Uterus (tissue), 4 donors: ENCODE results near the gene FSD1. TPM values are rescaled to one million over a fixed set of nuclear protein-coding genes. Genes with fewer than 3 reads are reported as not detected.

Experiments used
- DNase-seq, 2 donors: peaks; one replicate each; pipeline ENCODE4 v3.0.0-alpha.2; 2019 to 2020
- H3K27ac ChIP-seq, 2 donors: fragments of 200-600 bp; sonication (generic); 1 replicate in 1 of 2; 2 replicates in 1 of 2; pipeline ENCODE4 v1.5.1; 2016 to 2018
- H3K27me3 ChIP-seq, 2 donors: fragments of 200-600 bp; sonication (generic); one replicate each; pipeline ENCODE4 v1.5.1; 2018 to 2019; ENCODE audit warnings: control low read depth in 1 of 2
- H3K36me3 ChIP-seq, 2 donors: fragments of 200-600 bp; sonication (generic); one replicate each; pipeline ENCODE4 v1.5.1; 2019; ENCODE audit warnings: control low read depth in 1 of 2
- H3K4me1 ChIP-seq, 2 donors: fragments of 200-600 bp; sonication (generic); one replicate each; pipeline ENCODE4 v1.5.1; 2018 to 2019; ENCODE audit warnings: control low read depth in 1 of 2
- H3K4me3 ChIP-seq, 2 donors: fragments of 200-600 bp; sonication (generic); 1 replicate in 1 of 2; 2 replicates in 1 of 2; pipeline ENCODE4 v1.5.1; 2018 to 2019; ENCODE audit warnings: mild to moderate bottlenecking in 1 of 2
- H3K9me3 ChIP-seq, 2 donors: fragments of 200-600 bp; sonication (generic); one replicate each; pipeline ENCODE4 v1.5.1; 2019; ENCODE audit warnings: control low read depth in 1 of 2
- POLR2A ChIP-seq, 2 donors: fragments of 450-650 bp; IDR thresholded peaks; one replicate each; pipeline ENCODE4 v1.6.1; 2016; ENCODE audit warnings: antibody characterized with exemption in 2 of 2, mild to moderate bottlenecking in 1 of 2, moderate library complexity in 1 of 2
- intact Hi-C: fragments of 100-400 bp; cut with DNase I; formaldehyde crosslinking; loops from one replicate; pipeline ENCODE4 v1.15.1; 2023; ENCODE audit warnings: low total_unique reads
- total RNA-seq, 4 donors: library from RNA; depleted of rRNA in 3 of 4; stranded (reverse); fragments of >200 nt in 3 of 4; gene quantifications; one replicate each; pipeline versions ENCODE4 v1.1.0 to v1.2.4, GENCODE V29; 2014 to 2023
- TF ChIP-seq, protein P1 (sequence below), 4 experiments: fragments of 200-600 bp in 2 of 4; fragments of 450-650 bp in 2 of 4; sonication (generic) in 2 of 4; IDR thresholded peaks; one replicate each; pipeline ENCODE4 v1.5.1; 2016 to 2019; ENCODE audit warnings: antibody characterized with exemption in 4 of 4, mild to moderate bottlenecking in 2 of 4, moderate library complexity in 1 of 4
- donor health status: DM: yes; HTN: yes; CAD: no.

FSD1 gene
- total RNA-seq, 4 donors from 2014 or later: 3.1 TPM; not detected in 3

DNA sequence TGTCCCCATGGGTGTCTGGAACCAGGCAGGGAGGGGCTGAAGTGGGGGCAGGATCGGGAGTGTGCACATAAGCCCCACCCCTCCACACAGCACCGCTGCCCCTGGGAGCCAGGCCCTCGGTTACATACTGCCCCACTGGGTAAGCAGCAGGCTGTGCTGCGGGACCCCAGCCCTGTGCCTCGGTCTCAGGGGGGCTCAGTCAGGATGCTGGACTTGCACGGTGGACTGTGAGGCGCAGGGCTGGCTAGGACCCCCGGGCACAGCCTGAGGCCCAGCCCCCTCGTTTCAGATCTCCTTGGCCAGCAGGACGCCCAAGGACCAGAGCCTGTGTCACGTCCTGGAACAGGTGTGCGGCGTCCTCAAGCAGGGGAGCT is 55.2 kb downstream of the FSD1 start:
- H3K36me3 ChIP-seq: no peaks in the 10 kb centered on the region
- TF ChIP-seq, protein P1, sequence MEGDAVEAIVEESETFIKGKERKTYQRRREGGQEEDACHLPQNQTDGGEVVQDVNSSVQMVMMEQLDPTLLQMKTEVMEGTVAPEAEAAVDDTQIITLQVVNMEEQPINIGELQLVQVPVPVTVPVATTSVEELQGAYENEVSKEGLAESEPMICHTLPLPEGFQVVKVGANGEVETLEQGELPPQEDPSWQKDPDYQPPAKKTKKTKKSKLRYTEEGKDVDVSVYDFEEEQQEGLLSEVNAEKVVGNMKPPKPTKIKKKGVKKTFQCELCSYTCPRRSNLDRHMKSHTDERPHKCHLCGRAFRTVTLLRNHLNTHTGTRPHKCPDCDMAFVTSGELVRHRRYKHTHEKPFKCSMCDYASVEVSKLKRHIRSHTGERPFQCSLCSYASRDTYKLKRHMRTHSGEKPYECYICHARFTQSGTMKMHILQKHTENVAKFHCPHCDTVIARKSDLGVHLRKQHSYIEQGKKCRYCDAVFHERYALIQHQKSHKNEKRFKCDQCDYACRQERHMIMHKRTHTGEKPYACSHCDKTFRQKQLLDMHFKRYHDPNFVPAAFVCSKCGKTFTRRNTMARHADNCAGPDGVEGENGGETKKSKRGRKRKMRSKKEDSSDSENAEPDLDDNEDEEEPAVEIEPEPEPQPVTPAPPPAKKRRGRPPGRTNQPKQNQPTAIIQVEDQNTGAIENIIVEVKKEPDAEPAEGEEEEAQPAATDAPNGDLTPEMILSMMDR (IDR thresholded peaks at IDR 0.05): no peak
- no peak for TF ChIP-seq POLR2A (IDR thresholded peaks at IDR 0.05)
- DNase-seq: no peak
- no peaks in the 10 kb centered on the region for H3K27me3 ChIP-seq
- H3K4me3 ChIP-seq: no peak overlapping the region
- H3K27ac ChIP-seq: no peak overlapping the region
- intact Hi-C loops: loop anchor here (10.0 kb wide), 1 partner anchor 95 kb away; no protein-coding TSS in a partner anchor
- no peaks in the 10 kb centered on the region for H3K4me1 ChIP-seq
- no peaks in the 10 kb centered on the region for H3K9me3 ChIP-seq

DNA sequence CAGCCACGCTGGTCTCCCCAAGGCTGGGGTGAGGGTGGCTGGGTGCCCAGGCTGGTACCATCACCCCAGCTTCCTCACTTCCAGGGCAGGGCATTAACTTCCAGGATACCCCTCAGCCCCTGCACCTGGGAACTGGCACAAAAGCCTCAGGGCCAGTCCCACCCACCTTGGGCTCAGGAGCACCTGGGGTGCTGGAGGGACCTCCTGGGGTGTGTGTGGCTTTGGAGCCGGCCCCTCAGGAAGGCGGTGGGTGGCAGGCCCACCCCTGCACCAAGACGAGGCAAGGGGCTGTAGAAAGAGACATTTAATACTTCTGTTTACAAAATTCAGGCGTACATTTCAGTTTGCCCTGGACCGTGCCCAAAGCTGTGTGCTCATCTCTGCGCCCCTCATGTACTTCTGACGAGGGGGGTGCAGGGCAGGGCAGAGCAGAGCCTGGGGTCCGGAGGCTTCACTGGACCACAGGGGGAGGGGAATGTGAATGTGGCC is 55.7 kb downstream of the FSD1 start:
- Histone ChIP-seq H3K27ac (no peak overlapping the region), H3K36me3 (no peaks in the 10 kb centered on the region), H3K27me3 (no peaks in the 10 kb centered on the region), H3K9me3 (no peaks in the 10 kb centered on the region), H3K4me3 (no peak overlapping the region), H3K4me1 (no peaks in the 10 kb centered on the region)
- intact Hi-C loops: no loop called here
- no peak for TF ChIP-seq POLR2A (IDR thresholded peaks at IDR 0.05)
- TF ChIP-seq, protein P1 (IDR thresholded peaks at IDR 0.05): no peak
- DNase-seq: no peak

DNA sequence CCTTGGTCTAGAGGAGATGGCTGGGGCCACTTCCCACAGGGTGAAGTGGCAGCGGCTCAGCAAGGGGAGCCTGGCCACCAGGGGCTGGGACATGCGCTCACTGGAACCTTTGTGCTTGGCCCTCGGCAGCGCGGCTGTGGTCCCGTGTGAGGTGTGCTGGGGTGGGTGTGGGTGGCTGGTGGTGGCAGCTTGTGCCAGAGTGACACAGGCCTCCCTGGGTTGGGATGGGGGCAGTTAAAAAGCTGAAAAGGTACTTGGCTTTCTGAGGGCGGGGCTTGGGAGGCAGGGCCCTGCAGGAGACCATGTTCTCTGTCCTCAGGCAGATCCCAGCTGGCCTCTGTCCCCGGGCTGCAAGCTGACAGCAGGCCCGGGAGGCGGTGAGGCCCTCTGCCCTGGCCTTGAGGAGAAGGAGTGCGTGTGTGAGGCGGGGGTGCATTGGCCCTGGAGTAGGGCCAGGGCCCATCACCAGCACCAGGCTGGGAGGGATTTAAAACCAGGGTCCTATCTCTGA is 56.3 kb downstream of the FSD1 start:
- TF ChIP-seq, protein P1 (IDR thresholded peaks at IDR 0.05): no peak
- TF ChIP-seq POLR2A (IDR thresholded peaks at IDR 0.05): no peak
- H3K27me3 ChIP-seq: no peaks in the 10 kb centered on the region
- H3K4me1 ChIP-seq: no peaks in the 10 kb centered on the region
- intact Hi-C loops: no loop called here
- no peaks in the 10 kb centered on the region for H3K9me3 ChIP-seq
- no peak overlapping the region for H3K27ac ChIP-seq
- no peaks in the 10 kb centered on the region for H3K36me3 ChIP-seq
- no peak overlapping the region for H3K4me3 ChIP-seq
- no peak for DNase-seq

DNA sequence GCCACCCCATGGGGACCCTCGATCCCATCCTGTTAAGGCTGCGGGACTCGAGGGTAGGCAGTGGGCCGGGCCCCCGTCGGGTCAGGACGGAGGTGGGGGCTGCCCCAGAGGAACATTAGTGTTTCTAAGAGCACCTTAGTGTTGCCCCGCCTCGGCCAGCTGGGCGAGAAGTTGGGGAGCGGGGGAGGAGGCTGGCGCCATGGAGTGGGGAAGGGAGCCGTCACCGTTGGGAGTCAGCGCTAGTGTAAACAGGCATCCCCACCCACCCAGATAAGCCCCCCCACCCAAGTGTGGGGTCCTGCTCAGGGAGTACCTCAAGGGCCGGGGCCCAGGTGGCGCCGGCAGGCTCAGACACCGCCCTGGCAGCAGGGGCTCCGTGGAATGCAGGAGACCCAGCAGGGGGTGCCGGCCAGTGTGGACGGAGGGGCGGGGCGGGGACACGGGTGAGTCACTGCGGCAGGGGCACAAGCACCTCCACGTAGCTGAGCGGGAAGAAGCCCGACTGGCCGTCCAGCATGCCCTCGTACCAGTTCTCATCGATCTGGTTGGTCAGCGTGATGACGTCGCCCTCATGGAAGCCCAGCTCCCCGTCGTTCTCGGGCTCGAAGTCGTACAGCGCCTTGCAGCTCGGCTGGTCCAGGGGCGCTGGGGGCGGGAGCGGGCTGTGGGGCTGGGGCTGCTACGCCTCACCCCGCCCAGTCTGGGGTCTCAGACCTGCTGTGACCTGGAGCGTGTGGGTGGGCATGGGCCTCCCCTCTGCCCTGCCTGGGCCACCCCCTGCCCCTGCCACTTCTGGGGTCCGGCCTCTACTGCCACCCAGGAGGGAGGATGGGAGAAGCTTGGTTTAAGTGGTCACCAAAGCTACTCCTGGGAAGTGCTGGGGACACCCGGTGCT is 57.0 kb downstream of the FSD1 start:
- Histone ChIP-seq H3K4me1 (no peaks in the 10 kb centered on the region), H3K36me3 (no peaks in the 10 kb centered on the region), H3K9me3 (no peaks in the 10 kb centered on the region), H3K4me3 (no peak overlapping the region), H3K27me3 (no peaks in the 10 kb centered on the region), H3K27ac (no peak overlapping the region)
- no peak for TF ChIP-seq POLR2A (IDR thresholded peaks at IDR 0.05)
- TF ChIP-seq, protein P1 (IDR thresholded peaks at IDR 0.05): no peak
- intact Hi-C loops: no loop called here
- no peak for DNase-seq
